HEK293 (cell line): Measurements from ENCODE around the gene TSR3.

ENCODE experiments used
- CTCF ChIA-PET: fragments of 350-600 bp; formaldehyde crosslinking; extraction: SDS; loops from one replicate; lab custom pipeline; 2021; ENCODE audit warnings: antibody characterized with exemption; lab: Yijun Ruan, JAX
- POLR2A ChIA-PET: fragments of 300-600 bp; formaldehyde crosslinking; extraction: SDS; loops from one replicate; lab custom pipeline; 2020; ENCODE audit warnings: antibody characterized with exemption, inconsistent platforms; lab: Yijun Ruan, JAX
- H3K27ac ChIP-seq: fragments of 200-500 bp; sonication (Bioruptor generic); 2 replicates; pipeline ENCODE4 v1.5.1; 2014; ENCODE audit warnings: low read depth, low read length, control low read depth, inconsistent platforms; ENCODE audit errors: extremely low read depth
- H3K36me3 ChIP-seq, 2 experiments: fragments of 200-500 bp in 1 of 2; sonication (Bioruptor generic) in 1 of 2; 1 replicate in 1 of 2; 2 replicates in 1 of 2; pipeline ENCODE4 v1.5.1; 2014 to 2017; ENCODE audit warnings: inconsistent platforms in 2 of 2, low read length in 2 of 2; ENCODE audit not compliant: control insufficient read depth in 2 of 2, insufficient read depth in 1 of 2
- H3K4me1 ChIP-seq: fragments of 200-500 bp; sonication (Bioruptor generic); 2 replicates; pipeline ENCODE4 v1.5.1; 2014; ENCODE audit warnings: mild to moderate bottlenecking, low read length, inconsistent platforms; ENCODE audit not compliant: control insufficient read depth, insufficient read depth
- H3K4me3 ChIP-seq: 2 replicates; pipeline ENCODE4 v1.5.1; 2011; ENCODE audit warnings: low read depth, mild to moderate bottlenecking, control low read depth, low read length, moderate library complexity
- H3K9me3 ChIP-seq: fragments of 200-500 bp; sonication (Bioruptor generic); 2 replicates; pipeline ENCODE4 v1.5.1; 2014; ENCODE audit warnings: low read depth, low read length, inconsistent platforms; ENCODE audit not compliant: control insufficient read depth, insufficient read depth
- HIC1 ChIP-seq: fragments of 450-650 bp; formaldehyde crosslinking; IDR thresholded peaks from 2 replicates; pipeline ENCODE4 v1.5.1; 2016; ENCODE audit warnings: missing biosample characterization, missing genetic modification characterization
- KLF1 ChIP-seq: fragments of 450-650 bp; formaldehyde crosslinking; IDR thresholded peaks from 2 replicates; pipeline ENCODE4 v1.5.1; 2016; ENCODE audit warnings: missing biosample characterization, missing genetic modification characterization
- KLF10 ChIP-seq: fragments of 450-650 bp; IDR thresholded peaks from 2 replicates; pipeline ENCODE4 v1.5.1; 2018; ENCODE audit warnings: missing biosample characterization, mild to moderate bottlenecking, missing genetic modification characterization
- KLF17 ChIP-seq: fragments of 450-650 bp; formaldehyde crosslinking; IDR thresholded peaks from 2 replicates; pipeline ENCODE4 v1.5.1; 2016; ENCODE audit warnings: missing biosample characterization, missing genetic modification characterization
- OVOL3 ChIP-seq: fragments of 450-650 bp; formaldehyde crosslinking; IDR thresholded peaks from 2 replicates; pipeline ENCODE4 v1.5.1; 2016; ENCODE audit warnings: missing biosample characterization, missing genetic modification characterization
- PATZ1 ChIP-seq: fragments of 450-650 bp; formaldehyde crosslinking; IDR thresholded peaks from 2 replicates; pipeline ENCODE4 v1.5.1; 2016; ENCODE audit warnings: missing biosample characterization, missing genetic modification characterization
- ZFP37 ChIP-seq: fragments of 450-650 bp; formaldehyde crosslinking; IDR thresholded peaks from 2 replicates; pipeline ENCODE4 v1.5.1; 2016; ENCODE audit warnings: missing biosample characterization, missing genetic modification characterization
- ZNF121 ChIP-seq: fragments of 450-650 bp; formaldehyde crosslinking; IDR thresholded peaks from 2 replicates; pipeline ENCODE4 v1.5.1; 2016; ENCODE audit warnings: missing biosample characterization, missing genetic modification characterization
- ZNF223 ChIP-seq: fragments of 450-650 bp; formaldehyde crosslinking; IDR thresholded peaks from 2 replicates; pipeline ENCODE4 v1.5.1; 2016; ENCODE audit warnings: missing biosample characterization, missing genetic modification characterization
- ZNF239 ChIP-seq: fragments of 450-650 bp; formaldehyde crosslinking; IDR thresholded peaks from 2 replicates; pipeline ENCODE4 v1.5.1; 2016; ENCODE audit warnings: missing biosample characterization, missing genetic modification characterization
- ZNF335 ChIP-seq: fragments of 450-650 bp; formaldehyde crosslinking; conservative IDR thresholded peaks from 2 replicates; pipeline ENCODE4 v1.5.1; 2016; ENCODE audit warnings: missing biosample characterization, missing genetic modification characterization
- ZNF341 ChIP-seq: fragments of 450-650 bp; formaldehyde crosslinking; IDR thresholded peaks from 2 replicates; pipeline ENCODE4; 2016; ENCODE audit warnings: low read depth, missing biosample characterization, missing genetic modification characterization
- ZNF354C ChIP-seq: fragments of 450-650 bp; formaldehyde crosslinking; IDR thresholded peaks from 2 replicates; pipeline ENCODE4 v1.5.1; 2016; ENCODE audit warnings: missing biosample characterization, missing genetic modification characterization, low read depth, borderline replicate concordance
- ZNF426 ChIP-seq: fragments of 450-650 bp; formaldehyde crosslinking; IDR thresholded peaks from 2 replicates; pipeline ENCODE4 v1.5.1; 2017; ENCODE audit warnings: missing biosample characterization, missing genetic modification characterization, mild to moderate bottlenecking, inconsistent platforms, moderate library complexity
- ZNF449 ChIP-seq: fragments of 450-650 bp; formaldehyde crosslinking; IDR thresholded peaks from 2 replicates; pipeline ENCODE4 v1.5.1; 2017; ENCODE audit warnings: missing biosample characterization, mild to moderate bottlenecking, missing genetic modification characterization, moderate library complexity
- ZNF501 ChIP-seq: fragments of 450-650 bp; formaldehyde crosslinking; IDR thresholded peaks from 2 replicates; pipeline ENCODE4 v1.5.1; 2016; ENCODE audit warnings: missing biosample characterization, missing genetic modification characterization
- ZNF626 ChIP-seq: fragments of 450-650 bp; sonication (Bioruptor Pico); formaldehyde crosslinking; IDR thresholded peaks from 2 replicates; pipeline ENCODE4 v1.5.1; 2018; ENCODE audit warnings: missing biosample characterization, missing genetic modification characterization, inconsistent platforms
- ZNF645 ChIP-seq: fragments of 450-650 bp; formaldehyde crosslinking; IDR thresholded peaks from 2 replicates; pipeline ENCODE4; 2016; ENCODE audit warnings: missing biosample characterization, missing genetic modification characterization
- ZNF660 ChIP-seq: fragments of 450-650 bp; IDR thresholded peaks from 2 replicates; pipeline ENCODE4 v1.5.1; 2018; ENCODE audit warnings: missing biosample characterization, mild to moderate bottlenecking, missing genetic modification characterization
- ZNF692 ChIP-seq: fragments of 450-650 bp; formaldehyde crosslinking; IDR thresholded peaks from 2 replicates; pipeline ENCODE4 v1.5.1; 2016; ENCODE audit warnings: missing biosample characterization, missing genetic modification characterization
- ZNF785 ChIP-seq: fragments of 450-650 bp; formaldehyde crosslinking; IDR thresholded peaks from 2 replicates; pipeline ENCODE4 v1.5.1; 2016; ENCODE audit warnings: missing biosample characterization, missing genetic modification characterization
- ZNF843 ChIP-seq: fragments of 450-650 bp; formaldehyde crosslinking; IDR thresholded peaks from 2 replicates; pipeline ENCODE4 v1.5.1; 2016; ENCODE audit warnings: missing biosample characterization, missing genetic modification characterization
- ZSCAN18 ChIP-seq: fragments of 450-650 bp; formaldehyde crosslinking; IDR thresholded peaks from 2 replicates; pipeline ENCODE4 v1.5.1; 2016; ENCODE audit warnings: missing biosample characterization, missing genetic modification characterization
- ZSCAN30 ChIP-seq: fragments of 450-650 bp; IDR thresholded peaks from 2 replicates; pipeline ENCODE4 v1.5.1; 2018; ENCODE audit warnings: missing biosample characterization, mild to moderate bottlenecking, missing genetic modification characterization, moderate library complexity
- ZXDB ChIP-seq: fragments of 450-650 bp; formaldehyde crosslinking; IDR thresholded peaks from 2 replicates; pipeline ENCODE4 v1.5.1; 2016; ENCODE audit warnings: missing biosample characterization, missing genetic modification characterization

Gene TSR3

GRCh38 chr16:1308977-1309885, 42.4 kb downstream of the TSR3 start, which contains the start of gene UBE2I:
Gene UBE2I, plus strand, starts transcription at chr16:1309636. Its CDS starts 4,395 bp downstream, at chr16:1314031.
- H3K4me3 ChIP-seq, result peak within 1 kb of the TSS; percentile 81
- peaks cover 0 to 33% of the 10 kb centered on the region in 2 experiments; a peak in 1 of 3 replicates for H3K36me3 ChIP-seq
- POLR2A ChIA-PET, result interaction anchor here (0.5 to 1.6 kb wide), 7 partner anchors 8 to 573 kb away, joined by 3 to 10 read pairs (median 3); partner anchors contain the start of gene UQCC4
- CTCF ChIA-PET, result no interaction called here
- H3K27ac ChIP-seq, result peak within 1 kb of the TSS; percentile 100
- H3K9me3 ChIP-seq, result no peaks in the 10 kb centered on the region
- H3K4me1 ChIP-seq, result peaks cover 8% of the 10 kb centered on the region
- TF ChIP-seq KLF10 (tag by site-specific recombination), result peak; percentile 84; the same call in 1 of the 2 replicates
- peak; percentile 97 for TF ChIP-seq KLF17 (tag by site-specific recombination)
- TF ChIP-seq ZXDB, result peak; percentile 92
- peak; percentile 95 for TF ChIP-seq ZNF335
- peak; percentile 9; the same call in 1 of the 2 replicates for TF ChIP-seq ZNF660 (tag by site-specific recombination)
- 0 out of 2 replicates have a peak, but pooled peaks have one; percentile 59 for TF ChIP-seq ZNF239 (tag by site-specific recombination)
- TF ChIP-seq ZNF843, result peak; percentile 62
- no peak for TF ChIP-seq ZNF645
- TF ChIP-seq PATZ1, result peak; percentile 84
- peak; percentile 65 for TF ChIP-seq KLF1 (tag by site-specific recombination)
- no peak for TF ChIP-seq ZNF626
- peak; percentile 12; the same call in 1 of the 2 replicates for TF ChIP-seq ZNF341 (tag by site-specific recombination)
- TF ChIP-seq ZNF501 (tag by site-specific recombination), result peak; percentile 82; the same call in 1 of the 2 replicates
- TF ChIP-seq ZNF354C (tag by site-specific recombination), result no peak
- TF ChIP-seq ZNF785, result peak; percentile 41; the same call in 1 of the 2 replicates
- TF ChIP-seq ZNF449 (tag by site-specific recombination), result 0 out of 2 replicates have a peak, but pooled peaks have one; percentile 45
- TF ChIP-seq ZSCAN18 (tag by site-specific recombination), result peak; percentile 91
- peak; percentile 67; the same call in 1 of the 2 replicates for TF ChIP-seq ZNF121 (tag by site-specific recombination)
- TF ChIP-seq HIC1 (tag by site-specific recombination), result no peak
- TF ChIP-seq OVOL3 (tag by site-specific recombination), result peak; percentile 80
- TF ChIP-seq ZFP37 (tag by site-specific recombination), result peak; percentile 62; the same call in 1 of the 2 replicates
- no peak for TF ChIP-seq ZNF426 (tag by site-specific recombination)
- TF ChIP-seq ZNF223 (tag by site-specific recombination), result no peak
- peak; percentile 93 for TF ChIP-seq ZNF692 (tag by site-specific recombination)
- peak; percentile 73 for TF ChIP-seq ZSCAN30
